22Rv1 (cell line): ENCODE results near the gene E2F1.
A peak's percentile ranks its signal among the peaks of the same experiment; 100 is the strongest.

Experiments
- H3K27ac ChIP-seq: fragments of 450-650 bp; 2 replicates; pipeline ENCODE4 v1.5.1; 2017
- CTCF ChIP-seq: fragments of 450-650 bp; IDR thresholded peaks from 2 replicates; pipeline ENCODE4 v1.5.1; 2017; ENCODE audit warnings: mild to moderate bottlenecking
- ZFX ChIP-seq: fragments of 450-650 bp; IDR thresholded peaks from 2 replicates; pipeline ENCODE4 v1.6.1; 2017; ENCODE audit warnings: antibody characterized with exemption, borderline replicate concordance

Gene E2F1

GRCh38 chr20:33686100-33686983 is at the start of gene E2F1:
Gene E2F1 (minus strand): TSS chr20:33686385. CDS start chr20:33686264, 121 bp downstream.
- peak within 1 kb of the TSS; percentile 86 for H3K27ac ChIP-seq
- TF ChIP-seq CTCF, result peak; percentile 34
- no peak for TF ChIP-seq ZFX

GRCh38 chr20:33733654-33734576 is 47.7 kb upstream of the E2F1 start:
- peak overlapping the region; percentile 99 for H3K27ac ChIP-seq
- no peak for TF ChIP-seq ZFX
- no peak for TF ChIP-seq CTCF

- H3K27ac ChIP-seq, result peak overlapping the region; percentile 99
- TF ChIP-seq ZFX (no peak), CTCF (no peak)
These were observed 46.2 kb upstream of the E2F1 start for GRCh38 chr20:33732166-33732970.

GRCh38 chr20:33731693-33732165 is 45.5 kb upstream of the E2F1 start, which contains the start of gene ZNF341:
Gene ZNF341 (plus strand): TSS chr20:33731996. CDS start chr20:33732022, 26 bp downstream.
- no peak for TF ChIP-seq ZFX
- TF ChIP-seq CTCF, result peak; percentile 92
- H3K27ac ChIP-seq, result peak within 1 kb of the TSS; percentile 99

- H3K27ac ChIP-seq, result peak overlapping the region; percentile 99
- TF ChIP-seq CTCF (no peak), ZFX (no peak)
These were observed 44.9 kb upstream of the E2F1 start for GRCh38 chr20:33730946-33731692.

- no peak for TF ChIP-seq ZFX
- TF ChIP-seq CTCF, result no peak
- no peak overlapping the region for H3K27ac ChIP-seq
These were observed 42.9 kb upstream of the E2F1 start for GRCh38 chr20:33729101-33729500.
